CD4-positive, alpha-beta T cell treated with Interleukin-21 for 1 hour (primary cell): ENCODE data around the gene REELD1.

Experiments
- DNase-seq: peaks from one replicate; pipeline ENCODE4 v3.0.0-alpha.2; 2020

The REELD1 gene

DNA sequence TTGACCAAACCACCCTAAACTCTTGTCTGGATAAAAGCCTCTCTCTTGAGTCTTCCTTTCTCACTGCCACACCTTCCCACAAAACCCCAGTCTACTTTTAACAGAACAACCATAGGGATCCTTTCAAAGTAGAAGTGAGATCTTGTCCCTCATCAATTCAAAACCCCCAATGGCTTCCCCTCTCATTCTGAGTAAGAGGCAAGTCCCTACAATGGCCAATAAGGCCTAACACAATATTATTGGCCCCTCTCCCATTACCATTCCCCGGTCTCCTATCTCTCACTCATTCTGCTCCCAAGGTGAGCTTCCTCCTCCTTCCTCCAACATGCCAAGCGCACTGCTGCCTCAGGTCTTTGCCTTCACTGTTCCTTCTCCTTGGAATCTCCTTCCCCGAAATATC, 57.1 kb downstream of the REELD1 start:
- no peak for DNase-seq

DNA sequence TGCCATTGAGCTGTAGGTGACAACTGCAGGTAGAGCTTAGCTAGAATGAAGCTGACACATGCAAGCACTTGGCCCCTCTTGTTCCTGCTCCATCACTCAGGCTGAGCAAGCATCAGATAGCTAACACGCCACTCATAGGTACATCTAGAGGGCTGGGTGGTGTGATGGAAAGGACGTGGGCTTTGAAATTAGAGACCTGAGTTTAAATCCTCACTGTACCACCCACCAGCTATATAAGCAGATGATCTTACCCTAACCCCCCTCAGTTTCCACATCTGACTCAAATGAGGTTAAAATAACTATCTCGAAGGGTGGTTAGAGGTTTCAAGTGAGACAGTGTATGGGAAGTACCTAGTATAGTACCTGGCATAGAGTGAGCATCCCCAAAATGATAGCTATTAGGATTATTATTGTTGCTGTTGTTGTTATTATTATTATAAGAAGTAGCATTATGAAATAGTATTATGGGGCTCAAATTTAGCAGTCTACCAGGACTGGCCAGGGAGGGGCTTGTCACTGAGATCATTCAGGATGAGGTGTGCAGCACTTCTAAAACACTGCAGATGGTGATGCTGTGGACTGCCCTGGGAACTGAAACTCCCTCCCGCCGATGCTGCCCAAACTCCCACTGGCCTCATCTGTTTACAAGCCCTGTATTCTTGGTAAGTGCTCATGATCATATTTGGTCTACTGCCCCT, 59.0 kb downstream of the REELD1 start:
- no peak for DNase-seq

GRCh38 chr4:146274774-146275173, 60.4 kb downstream of the REELD1 start:
- DNase-seq, result no peak

DNA sequence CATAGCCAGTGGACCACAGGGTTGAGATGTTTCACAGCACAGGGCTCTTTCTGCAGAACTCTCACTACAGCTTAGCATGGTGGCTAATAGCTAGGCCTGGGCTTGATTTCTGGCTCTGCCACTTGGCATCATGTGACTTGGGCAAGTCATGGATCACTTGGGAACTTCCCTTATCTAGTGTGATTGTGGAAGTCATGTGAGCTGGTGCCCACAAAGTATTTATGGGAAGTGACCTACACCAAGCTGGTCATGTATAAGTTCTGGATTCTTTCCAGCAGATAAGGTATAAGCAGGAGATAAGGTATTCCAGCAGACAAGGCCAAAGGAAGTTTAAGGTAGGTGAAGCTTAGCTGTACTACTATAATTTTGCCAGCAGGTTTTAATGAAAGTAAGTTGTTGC, 61.0 kb downstream of the REELD1 start:
- DNase-seq, result no peak

DNA sequence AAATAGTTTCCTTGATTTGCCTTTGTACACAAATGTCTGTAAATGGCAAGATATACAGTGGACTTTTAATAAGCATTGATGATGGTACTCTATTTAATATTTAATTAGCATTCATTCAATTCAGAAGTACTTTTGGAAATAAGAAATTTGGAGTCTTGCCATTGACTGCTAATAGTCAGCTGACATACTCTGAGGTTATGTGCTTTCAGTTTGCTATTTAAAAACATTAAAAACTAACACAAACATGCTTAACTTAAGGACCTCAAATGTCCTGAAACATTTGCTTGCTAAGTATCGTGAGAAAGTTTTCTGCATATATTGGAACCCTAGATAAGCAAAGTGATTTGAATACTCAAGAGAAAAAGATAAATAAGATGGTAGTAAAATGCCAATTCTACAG, 64.6 kb downstream of the REELD1 start:
- DNase-seq, result no peak
